Calu3 (cell line): Measurements from ENCODE around the gene RTEL1. TPM values are rescaled to one million over a fixed set of nuclear protein-coding genes. Genes with fewer than 3 reads are reported as not detected.

Experiments used
- BruUV-seq: library from RNA; stranded (reverse); fragments of 400-500 nt; replicated peaks from 2 replicates; lab custom pipeline; 2021; lab: Mats Ljungman, UMichigan
- CTCF ChIA-PET: fragments of 300-600 bp; sonication (Branson Sonifier 250); formaldehyde crosslinking; loops from one replicate; lab custom pipeline; 2022; ENCODE audit warnings: antibody characterized with exemption; lab: Charles Lee
- DNase-seq: peaks from one replicate; pipeline ENCODE4 v3.0.0; 2022
- H3K27ac Mint-ChIP-seq: one replicate; pipeline ENCODE4 v1.8.0; 2022; ENCODE audit warnings: mixed read lengths; ENCODE audit not compliant: unreplicated experiment
- H3K27me3 Mint-ChIP-seq: one replicate; pipeline ENCODE4 v1.8.0; 2022; ENCODE audit warnings: mixed read lengths; ENCODE audit not compliant: unreplicated experiment
- H3K36me3 Mint-ChIP-seq: one replicate; pipeline ENCODE4 v1.8.0; 2022; ENCODE audit warnings: mild to moderate bottlenecking, moderate library complexity, mixed read lengths; ENCODE audit not compliant: insufficient read depth, unreplicated experiment
- H3K4me1 Mint-ChIP-seq: one replicate; pipeline ENCODE4 v1.8.0; 2022; ENCODE audit warnings: mild to moderate bottlenecking, low read depth, mixed read lengths; ENCODE audit not compliant: unreplicated experiment
- H3K4me3 Mint-ChIP-seq: one replicate; pipeline ENCODE4 v1.8.0; 2022; ENCODE audit warnings: mild to moderate bottlenecking, low read depth, moderate library complexity, mixed read lengths; ENCODE audit not compliant: unreplicated experiment
- H3K9me3 Mint-ChIP-seq: one replicate; pipeline ENCODE4 v1.8.0; 2022; ENCODE audit warnings: low read depth, mixed read lengths; ENCODE audit not compliant: unreplicated experiment
- intact Hi-C: fragments of 100-400 bp; cut with micrococcal nuclease; formaldehyde crosslinking; loops from one replicate; pipeline ENCODE4 v1.10.0; 2022; ENCODE audit not compliant: unreplicated experiment
- total RNA-seq: library from RNA; stranded (reverse); gene quantifications from 2 replicates; pipeline ENCODE4 v1.2.3, GENCODE V29; 2022
- TF ChIP-seq, protein P1 (sequence below): fragments of 200-600 bp; IDR thresholded peaks from one replicate; pipeline ENCODE4 v1.8.0; 2022; ENCODE audit warnings: antibody characterized with exemption; ENCODE audit not compliant: unreplicated experiment

Gene RTEL1
- total RNA-seq, 1 experiment from 2014 or later = 39.1 TPM

GRCh38 chr20:63702751-63703470 lies 44.8 kb downstream of the RTEL1 start:
- no TSS peak for BruUV-seq
- peak overlapping the region; percentile 67 for H3K27ac Mint-ChIP-seq
- peaks cover 48% of the 10 kb centered on the region for H3K4me1 Mint-ChIP-seq
- TF ChIP-seq, protein P1, sequence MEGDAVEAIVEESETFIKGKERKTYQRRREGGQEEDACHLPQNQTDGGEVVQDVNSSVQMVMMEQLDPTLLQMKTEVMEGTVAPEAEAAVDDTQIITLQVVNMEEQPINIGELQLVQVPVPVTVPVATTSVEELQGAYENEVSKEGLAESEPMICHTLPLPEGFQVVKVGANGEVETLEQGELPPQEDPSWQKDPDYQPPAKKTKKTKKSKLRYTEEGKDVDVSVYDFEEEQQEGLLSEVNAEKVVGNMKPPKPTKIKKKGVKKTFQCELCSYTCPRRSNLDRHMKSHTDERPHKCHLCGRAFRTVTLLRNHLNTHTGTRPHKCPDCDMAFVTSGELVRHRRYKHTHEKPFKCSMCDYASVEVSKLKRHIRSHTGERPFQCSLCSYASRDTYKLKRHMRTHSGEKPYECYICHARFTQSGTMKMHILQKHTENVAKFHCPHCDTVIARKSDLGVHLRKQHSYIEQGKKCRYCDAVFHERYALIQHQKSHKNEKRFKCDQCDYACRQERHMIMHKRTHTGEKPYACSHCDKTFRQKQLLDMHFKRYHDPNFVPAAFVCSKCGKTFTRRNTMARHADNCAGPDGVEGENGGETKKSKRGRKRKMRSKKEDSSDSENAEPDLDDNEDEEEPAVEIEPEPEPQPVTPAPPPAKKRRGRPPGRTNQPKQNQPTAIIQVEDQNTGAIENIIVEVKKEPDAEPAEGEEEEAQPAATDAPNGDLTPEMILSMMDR = no peak
- H3K4me3 Mint-ChIP-seq = no peak overlapping the region
- CTCF ChIA-PET = interaction anchor here (0.5 kb wide), 1 partner anchor 20 kb away, joined by 5 read pairs; no protein-coding TSS in a partner anchor
- H3K36me3 Mint-ChIP-seq = peaks cover 91% of the 10 kb centered on the region
- H3K9me3 Mint-ChIP-seq = no peaks in the 10 kb centered on the region
- intact Hi-C loops = no loop called here
- no peaks in the 10 kb centered on the region for H3K27me3 Mint-ChIP-seq
- no peak for DNase-seq

DNA sequence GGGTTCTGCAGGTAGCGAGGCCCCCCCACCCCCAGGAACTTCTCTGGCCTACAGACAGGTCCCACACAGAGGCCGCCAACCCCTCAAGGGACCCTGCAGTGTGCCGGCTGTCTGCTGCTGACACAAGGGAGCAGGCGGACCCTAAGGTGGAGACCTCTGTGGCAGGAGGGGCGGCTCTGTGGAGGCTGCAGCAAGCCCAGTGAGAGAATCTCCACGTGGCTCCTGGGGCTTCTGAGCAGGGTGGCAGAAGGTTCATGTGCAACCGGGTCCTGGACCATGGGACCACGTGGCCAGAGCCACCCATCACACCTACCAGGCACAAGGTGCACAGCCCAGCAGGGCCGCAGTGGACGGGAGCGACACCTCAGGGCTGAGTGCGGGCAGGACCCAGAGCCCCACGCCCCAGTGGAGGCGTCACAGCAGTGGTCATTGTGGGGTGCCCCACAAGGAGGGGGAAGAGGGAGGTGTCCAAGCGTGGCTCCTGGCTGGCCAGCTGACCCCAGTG lies 45.4 kb downstream of the RTEL1 start:
- no peak for DNase-seq
- no peaks in the 10 kb centered on the region for H3K9me3 Mint-ChIP-seq
- BruUV-seq = no TSS peak
- intact Hi-C loops = no loop called here
- H3K4me3 Mint-ChIP-seq = no peak overlapping the region
- no peaks in the 10 kb centered on the region for H3K27me3 Mint-ChIP-seq
- no peak overlapping the region for H3K27ac Mint-ChIP-seq
- H3K36me3 Mint-ChIP-seq = peaks cover 91% of the 10 kb centered on the region
- CTCF ChIA-PET = no interaction called here
- TF ChIP-seq, protein P1 = no peak
- peaks cover 45% of the 10 kb centered on the region for H3K4me1 Mint-ChIP-seq

DNA sequence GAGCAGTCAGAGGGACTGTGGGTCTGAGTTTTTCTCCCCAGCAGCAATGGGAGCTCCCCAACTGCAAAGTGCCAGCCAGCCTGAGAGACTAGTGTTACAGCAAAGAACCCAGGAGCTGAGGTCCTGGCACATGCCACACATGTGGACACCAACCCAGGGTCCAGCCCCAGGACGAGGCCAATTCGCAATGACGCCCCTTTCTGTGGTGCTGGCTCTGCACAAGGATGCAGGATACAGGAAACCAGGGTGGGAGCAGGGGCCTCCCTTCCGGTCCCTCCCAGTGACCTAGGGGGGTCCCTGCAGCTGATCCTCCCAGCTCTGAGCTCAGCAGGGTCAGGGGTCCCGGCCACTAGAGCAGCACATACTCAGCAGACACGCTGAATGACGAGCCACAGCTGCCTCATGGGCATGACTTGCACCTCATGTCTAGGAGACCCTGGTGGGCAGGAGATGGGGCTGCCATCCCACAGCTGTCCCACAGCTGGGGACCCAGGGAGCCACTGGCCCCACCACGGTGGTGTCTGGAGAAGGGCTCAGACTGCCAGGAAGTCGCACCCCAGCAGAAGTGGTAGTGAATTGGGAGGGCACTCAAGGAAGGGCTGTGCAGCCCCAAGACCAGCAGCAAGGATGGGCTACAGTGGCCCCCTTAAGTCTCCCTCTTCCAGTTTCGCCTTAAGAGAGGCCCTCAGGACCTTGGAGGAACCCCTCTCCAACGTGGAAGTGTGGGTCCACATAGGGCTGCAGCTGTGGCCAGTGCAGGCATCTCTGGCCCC lies 46.0 kb downstream of the RTEL1 start:
- CTCF ChIA-PET = no interaction called here

DNA sequence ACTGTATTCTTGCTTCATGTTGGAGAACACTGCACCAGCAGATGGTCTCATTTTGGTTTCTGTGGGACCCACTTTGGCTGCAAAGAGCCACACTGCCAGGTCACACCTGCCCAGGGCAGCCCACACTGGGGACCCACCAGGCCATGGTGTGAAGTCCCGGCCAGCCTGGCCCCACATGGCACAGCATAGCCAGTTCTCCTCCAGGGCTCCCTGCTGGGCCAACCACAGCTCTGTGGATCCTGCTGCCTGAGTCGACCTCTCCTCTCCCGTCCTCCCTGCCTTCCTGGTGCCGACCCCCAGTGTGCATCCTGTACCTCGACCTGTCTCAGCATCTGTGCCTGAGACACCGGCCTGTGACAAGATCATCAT lies 46.6 kb downstream of the RTEL1 start:
- BruUV-seq = no TSS peak
- DNase-seq = no peak
- Mint-ChIP-seq H3K4me1 (peaks cover 40% of the 10 kb centered on the region), H3K4me3 (no peak overlapping the region), H3K27ac (no peak overlapping the region), H3K36me3 (peaks cover 90% of the 10 kb centered on the region), H3K27me3 (no peaks in the 10 kb centered on the region), H3K9me3 (no peaks in the 10 kb centered on the region)
- CTCF ChIA-PET = no interaction called here
- TF ChIP-seq, protein P1 = no peak
- intact Hi-C loops = no loop called here

More for the DNA sequence above, 46.0 kb downstream of the RTEL1 start:
- peaks cover 91% of the 10 kb centered on the region for H3K36me3 Mint-ChIP-seq
- H3K27me3 Mint-ChIP-seq = no peaks in the 10 kb centered on the region
- H3K27ac Mint-ChIP-seq = no peak overlapping the region
- intact Hi-C loops = no loop called here
- BruUV-seq = no TSS peak
- TF ChIP-seq, protein P1 = no peak
- no peak for DNase-seq
- no peaks in the 10 kb centered on the region for H3K9me3 Mint-ChIP-seq
- no peak overlapping the region for H3K4me3 Mint-ChIP-seq
- H3K4me1 Mint-ChIP-seq = peaks cover 45% of the 10 kb centered on the region
